ENCODE results near the gene N4BP2L1. TPM values are rescaled to one million over a fixed set of nuclear protein-coding genes. Genes with fewer than 3 reads are reported as not detected.

The N4BP2L1 gene
- 0.56 and 5.3 TPM in 2 replicates for total RNA-seq

DNA sequence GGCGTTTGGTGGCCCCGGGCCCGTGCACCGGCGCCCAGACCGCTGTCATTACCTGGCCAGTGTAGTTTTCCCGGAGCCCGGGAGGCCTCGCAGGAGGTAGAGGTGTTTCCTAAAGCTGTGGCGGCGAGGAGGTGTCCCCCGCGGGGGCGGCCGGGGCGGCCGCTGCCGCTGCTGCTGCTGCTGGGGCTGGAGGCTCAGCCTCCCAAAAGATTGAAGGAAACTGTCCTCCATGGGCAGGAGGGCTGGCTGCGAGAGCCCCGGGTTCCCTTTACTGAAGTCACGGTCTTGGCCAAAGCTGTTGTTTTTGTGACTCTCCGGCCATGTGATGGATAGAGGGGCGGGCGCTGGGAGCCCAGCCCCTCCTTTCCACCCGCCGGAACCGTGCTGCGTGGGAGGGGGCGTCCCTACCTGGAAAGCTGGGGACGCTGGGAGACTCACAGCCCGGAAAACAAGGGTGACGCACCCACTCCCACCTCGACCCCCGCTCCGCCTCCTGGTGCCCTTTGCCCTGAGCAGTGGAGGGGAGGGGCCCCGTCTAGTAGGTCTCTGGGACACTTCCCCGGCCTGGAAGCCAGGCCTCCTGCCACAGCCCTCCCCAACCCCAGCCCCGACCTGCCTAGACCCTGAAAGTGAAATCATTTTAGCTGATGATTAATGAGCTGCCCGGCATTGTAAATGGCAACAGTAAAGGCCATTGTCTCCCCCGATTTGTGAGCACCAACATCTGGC, at the start of gene N4BP2L1:
Gene N4BP2L1 (minus strand): TSS at position 279 of the 729 bp plus-strand sequence. CDS start 48 bp downstream, at position 231.

Other genes with a start within 250 kb of the N4BP2L1 start
- not detected in 2 replicates for gene ZAR1L, start 112.8 kb downstream of the N4BP2L1 start, total RNA-seq
- 3.2 and 9.5 TPM in 2 replicates for gene BRCA2, start 112.6 kb downstream of the N4BP2L1 start, total RNA-seq
- gene N4BP2L2, start 110.7 kb upstream of the N4BP2L1 start, total RNA-seq = 20.8 and 26.0 TPM in 2 replicates
- gene PDS5B, start 158.3 kb upstream of the N4BP2L1 start, total RNA-seq = 9.7 and 15.2 TPM in 2 replicates